Measurements from ENCODE around the gene CNTNAP2.

- TF ChIP-seq POLR2A (IDR thresholded peaks at IDR 0.05): no peak
- TF ChIP-seq, protein P1, sequence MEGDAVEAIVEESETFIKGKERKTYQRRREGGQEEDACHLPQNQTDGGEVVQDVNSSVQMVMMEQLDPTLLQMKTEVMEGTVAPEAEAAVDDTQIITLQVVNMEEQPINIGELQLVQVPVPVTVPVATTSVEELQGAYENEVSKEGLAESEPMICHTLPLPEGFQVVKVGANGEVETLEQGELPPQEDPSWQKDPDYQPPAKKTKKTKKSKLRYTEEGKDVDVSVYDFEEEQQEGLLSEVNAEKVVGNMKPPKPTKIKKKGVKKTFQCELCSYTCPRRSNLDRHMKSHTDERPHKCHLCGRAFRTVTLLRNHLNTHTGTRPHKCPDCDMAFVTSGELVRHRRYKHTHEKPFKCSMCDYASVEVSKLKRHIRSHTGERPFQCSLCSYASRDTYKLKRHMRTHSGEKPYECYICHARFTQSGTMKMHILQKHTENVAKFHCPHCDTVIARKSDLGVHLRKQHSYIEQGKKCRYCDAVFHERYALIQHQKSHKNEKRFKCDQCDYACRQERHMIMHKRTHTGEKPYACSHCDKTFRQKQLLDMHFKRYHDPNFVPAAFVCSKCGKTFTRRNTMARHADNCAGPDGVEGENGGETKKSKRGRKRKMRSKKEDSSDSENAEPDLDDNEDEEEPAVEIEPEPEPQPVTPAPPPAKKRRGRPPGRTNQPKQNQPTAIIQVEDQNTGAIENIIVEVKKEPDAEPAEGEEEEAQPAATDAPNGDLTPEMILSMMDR (IDR thresholded peaks at IDR 0.05): no peak
- TF ChIP-seq POLR2AphosphoS5 (IDR thresholded peaks at IDR 0.05): no peak
Measured at GRCh38 chr7:146387140-146387539, 270.5 kb downstream of the CNTNAP2 start.

Data from stomach (tissue), 4 donors.